HepG2 (cell line): Measurements from ENCODE around the gene ENG. TPM values are rescaled to one million over a fixed set of nuclear protein-coding genes. Genes with fewer than 3 reads are reported as not detected.

Experiments used
- AHR ChIP-seq: IDR thresholded peaks from 2 replicates; pipeline ENCODE4 v1.6.1; 2018; ENCODE audit warnings: missing genetic modification reagents, missing compliant biosample characterization
- BATF2 ChIP-seq: sonication (generic); formaldehyde crosslinking; IDR thresholded peaks from 2 replicates; pipeline ENCODE4 v1.8.0; 2022; ENCODE audit warnings: mild to moderate bottlenecking, missing genetic modification reagents, moderate library complexity
- BCL6 ChIP-seq: IDR thresholded peaks from 2 replicates; pipeline ENCODE4 v1.6.1; 2016; ENCODE audit warnings: missing genetic modification reagents, missing compliant biosample characterization
- CENPX ChIP-seq: sonication (generic); formaldehyde crosslinking; IDR thresholded peaks from 2 replicates; pipeline ENCODE4 v1.9.0; 2021; ENCODE audit warnings: mild to moderate bottlenecking, missing genetic modification reagents, moderate library complexity
- MAFG ChIP-seq: sonication (generic); formaldehyde crosslinking; IDR thresholded peaks from 2 replicates; pipeline ENCODE4 v1.5.1; 2020; ENCODE audit warnings: mild to moderate bottlenecking, missing genetic modification reagents
- RCOR2 ChIP-seq: IDR thresholded peaks from 2 replicates; pipeline ENCODE4 v1.6.1; 2016; ENCODE audit warnings: missing biosample characterization, missing genetic modification reagents
- TBX3 ChIP-seq: fragments of 450-650 bp; IDR thresholded peaks from 2 replicates; pipeline ENCODE4 v1.6.1; 2017; ENCODE audit warnings: antibody characterized with exemption, mild to moderate bottlenecking, inconsistent platforms, borderline replicate concordance
- TERF1 ChIP-seq: sonication (generic); formaldehyde crosslinking; IDR thresholded peaks from 2 replicates; pipeline ENCODE4 v1.8.0; 2022; ENCODE audit warnings: mild to moderate bottlenecking, missing genetic modification reagents, moderate library complexity
- TFE3 ChIP-seq: IDR thresholded peaks from 2 replicates; pipeline ENCODE4 v1.6.1; 2016
- TRAFD1 ChIP-seq: sonication (generic); formaldehyde crosslinking; IDR thresholded peaks from 2 replicates; pipeline ENCODE4 v1.5.1; 2020; ENCODE audit warnings: missing genetic modification reagents, mild to moderate bottlenecking, borderline replicate concordance
- YY1 ChIP-seq: IDR thresholded peaks from 2 replicates; pipeline ENCODE4 v1.6.1; 2011; ENCODE audit warnings: low read length, low read depth, moderate library complexity, mild to moderate bottlenecking; ENCODE audit not compliant: insufficient read depth, insufficient replicate concordance
- ZKSCAN1 ChIP-seq: fragments of 150-350 bp; IDR thresholded peaks from 2 replicates; pipeline ENCODE4 v1.6.1; 2014; ENCODE audit warnings: low read length
- ZNF101 ChIP-seq: sonication (generic); formaldehyde crosslinking; IDR thresholded peaks from 2 replicates; pipeline ENCODE4 v1.4.0; 2020; ENCODE audit warnings: mild to moderate bottlenecking, low read depth, missing genetic modification reagents, borderline replicate concordance
- ZNF276 ChIP-seq: sonication (generic); formaldehyde crosslinking; IDR thresholded peaks from 2 replicates; pipeline ENCODE4 v1.4.0; 2020; ENCODE audit warnings: mild to moderate bottlenecking, low read depth, missing genetic modification reagents
- ZNF281 ChIP-seq: sonication (generic); formaldehyde crosslinking; IDR thresholded peaks from 2 replicates; pipeline ENCODE4 v1.4.0; 2020; ENCODE audit warnings: missing genetic modification reagents, borderline replicate concordance
- ZNF383 ChIP-seq: sonication (generic); formaldehyde crosslinking; IDR thresholded peaks from 2 replicates; pipeline ENCODE4 v1.4.0; 2020; ENCODE audit warnings: missing genetic modification reagents, mild to moderate bottlenecking, borderline replicate concordance
- ZNF530 ChIP-seq: sonication (generic); formaldehyde crosslinking; IDR thresholded peaks from 2 replicates; pipeline ENCODE4 v1.5.0; 2020; ENCODE audit warnings: low read depth, mild to moderate bottlenecking, missing genetic modification reagents
- ZNF580 ChIP-seq: IDR thresholded peaks from 2 replicates; pipeline ENCODE4 v1.6.1; 2016; ENCODE audit warnings: low read depth, borderline replicate concordance
- polyA plus RNA-seq, 8 experiments: library from polyadenylated mRNA; depleted of rRNA in 3 of 8; stranded (reverse) in 7 of 8; unstranded in 1 of 8; fragments of >200 nt; fragmentation: Illumina TruSeq in 4 of 8; extraction: Trizol in 4 of 8; gene quantifications; 2 replicates each; pipeline versions ENCODE4 v1.2.1 to v1.2.3, GENCODE V29; 2011 to 2016; ENCODE audit warnings: low read depth in 4 of 8, missing spikeins in 1 of 8, mixed read lengths in 1 of 8; ENCODE audit not compliant: insufficient read depth in 1 of 8
- total RNA-seq, 5 experiments: library from RNA; depleted of rRNA; stranded (reverse); fragments of >200 nt; fragmentation: Illumina TruSeq; extraction: Trizol; gene quantifications; 2 replicates each; pipeline ENCODE4 v1.2.3, GENCODE V29; 2016; ENCODE audit warnings: low read depth in 1 of 5

Gene ENG
- total and polyA plus RNA-seq, 2 of the 13 experiments (the other 11 are each of a cell fraction or from before 2014, with no cell fraction given): 0.02 to 1.1 TPM

- TF ChIP-seq ZNF530 (CRISPR knock-in tag) (no peak), ZNF580 (CRISPR knock-in tag) (no peak; the same call in 1 of the 2 replicates), TFE3 (CRISPR knock-in tag) (0 out of 2 replicates have a peak, but pooled peaks have one; percentile 26), ZNF276 (peak; percentile 25; the same call in 1 of the 2 replicates), AHR (CRISPR knock-in tag) (0 out of 2 replicates have a peak, but pooled peaks have one; percentile 47), TERF1 (no peak), BCL6 (peak; percentile 56), MAFG (CRISPR knock-in tag) (no peak), ZKSCAN1 (no peak), ZNF383 (CRISPR knock-in tag) (no peak), TRAFD1 (no peak), CENPX (CRISPR knock-in tag) (no peak), TBX3 (no peak), YY1 (peak; percentile 62), RCOR2 (CRISPR knock-in tag) (no peak), ZNF281 (no peak), BATF2 (CRISPR knock-in tag) (no peak), ZNF101 (CRISPR knock-in tag) (no peak)
Observed at GRCh38 chr9:127825319-127826051, 29.0 kb downstream of the ENG start (continued).
